Left renal pelvis (tissue), 4 donors: ENCODE data around the gene GYG2. TPM values are rescaled to one million over a fixed set of nuclear protein-coding genes. Genes with fewer than 3 reads are reported as not detected.

Experiments
- polyA plus RNA-seq, 4 donors: library from polyadenylated mRNA; unstranded; fragments of 120-200 nt; gene quantifications; one replicate each; pipeline ENCODE4 v1.2.1, GENCODE V29; 2013; ENCODE audit not compliant: insufficient read length in 4 of 4

The GYG2 gene
- polyA plus RNA-seq, 4 donors = 11.2 to 17.4 (median 14.5) TPM

Other genes with a start within 250 kb of the GYG2 start
- 100 to 1,000 TPM; 207 to 462 (median 253) TPM for gene CD99, start 137.6 kb upstream of the GYG2 start, polyA plus RNA-seq
- gene XG, start 76.9 kb upstream of the GYG2 start, polyA plus RNA-seq = under 1 TPM; 0.15 to 0.47 (median 0.25) TPM
- gene ARSD, start 100.4 kb downstream of the GYG2 start, polyA plus RNA-seq = 10 to 100 TPM; 11.7 to 58.7 (median 51.8) TPM
- gene ARSH, start 177.6 kb downstream of the GYG2 start, polyA plus RNA-seq = not detected
- under 1 TPM; 0.14 to 0.27 (median 0.21) TPM for gene ARSF, start 212.5 kb downstream of the GYG2 start, polyA plus RNA-seq